ENCODE measurements around the gene MRPL28.
"Not testable (repeated sequence)": the region's sequence is repeated elsewhere in the genome, so short reads cannot be mapped to it uniquely, and the experiment has no call there.

The MRPL28 gene

GRCh38 chr16:389352-389751, 19.0 kb upstream of the MRPL28 start:
- DNase-seq (ENCODE audit: low read depth), result no peak

DNA sequence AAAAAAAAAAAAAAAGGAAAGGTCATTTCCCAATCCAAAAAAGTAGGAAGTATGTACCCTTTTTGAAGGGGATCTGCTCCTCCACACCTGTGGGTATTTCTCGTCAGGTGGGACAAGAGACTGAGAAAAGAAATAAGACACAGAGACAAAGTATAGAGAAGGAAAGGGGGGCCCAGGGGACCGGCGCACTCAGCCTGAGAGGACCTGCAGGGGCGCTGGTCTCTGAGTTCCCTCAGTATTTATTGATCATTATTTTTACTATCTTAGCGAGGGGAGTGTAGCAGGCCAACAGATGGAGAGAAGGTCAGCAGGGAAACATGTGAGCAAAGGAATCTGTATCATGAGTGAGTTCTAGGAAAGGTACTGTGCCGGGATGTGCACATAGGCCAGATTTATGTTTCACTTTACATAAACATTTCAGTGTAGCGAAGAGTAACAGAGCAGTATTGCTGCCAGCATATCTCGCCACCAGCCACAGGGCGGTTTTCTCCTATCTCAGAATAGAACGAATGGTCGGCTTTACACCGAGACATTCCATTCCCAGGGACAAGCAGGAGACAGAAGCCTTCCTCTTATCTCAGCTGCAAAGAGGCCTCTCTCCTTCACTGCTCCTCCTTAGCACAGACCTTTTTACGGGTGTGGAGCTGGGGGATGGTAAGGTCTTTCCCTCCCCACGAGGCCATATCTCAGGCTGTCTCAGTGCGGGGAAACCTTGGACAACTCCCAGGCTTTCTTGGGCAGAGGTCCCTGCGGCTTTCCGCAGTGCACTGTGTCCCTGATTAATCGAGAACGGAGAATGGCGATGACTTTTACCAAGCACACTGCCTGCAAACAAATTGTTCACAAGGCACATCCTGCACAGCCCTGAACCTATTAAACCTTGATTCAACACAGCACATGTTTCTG, 17.7 kb upstream of the MRPL28 start:
- DNase-seq (ENCODE audit: low read depth), result not testable (repeated sequence)

GRCh38 chr16:386641-387156, 16.4 kb upstream of the MRPL28 start:
- no peak for DNase-seq (ENCODE audit: low read depth)

DNA sequence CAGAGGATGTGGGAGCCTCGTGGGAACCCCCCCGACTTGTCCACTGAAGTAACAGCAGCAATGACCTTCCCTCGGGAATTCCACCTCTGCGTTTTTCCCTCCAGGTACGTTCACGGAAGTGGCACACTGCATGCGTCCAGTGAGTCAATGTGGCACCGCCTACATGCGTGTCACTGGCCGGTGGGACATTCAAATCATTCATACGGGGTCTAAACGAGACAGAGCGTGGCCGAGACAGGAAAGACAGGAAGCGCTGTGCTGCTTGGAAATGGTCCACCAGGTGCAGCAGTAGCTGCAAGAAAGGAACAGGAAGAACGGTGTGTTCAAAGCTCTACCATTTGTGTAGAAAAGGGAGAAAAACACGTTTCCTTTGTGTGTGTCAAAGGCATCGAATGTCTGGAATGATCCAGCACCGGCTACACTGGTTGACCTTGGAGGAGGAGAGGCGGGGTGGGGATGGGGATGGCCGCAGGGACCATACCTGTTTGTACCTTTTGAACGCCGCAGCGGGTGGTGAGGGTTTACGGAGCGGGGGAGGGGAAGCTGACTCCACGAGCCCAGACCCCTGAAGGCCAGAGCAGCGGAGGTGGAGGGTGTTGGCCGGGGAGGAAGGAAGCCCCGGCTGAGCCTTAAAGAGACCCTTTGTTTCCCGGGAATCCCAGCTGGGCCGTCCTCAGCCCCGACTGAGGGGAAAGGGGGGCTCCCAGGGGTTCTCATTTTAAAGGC, 13.2 kb upstream of the MRPL28 start:
- no peak for DNase-seq (ENCODE audit: low read depth)

GRCh38 chr16:381789-382717, 11.7 kb upstream of the MRPL28 start, which contains the start of gene PGAP6:
PGAP6 (minus strand) TSS chr16:381978; CDS start chr16:381821, 157 bp downstream.
- no peak for DNase-seq (ENCODE audit: low read depth)

GRCh38 chr16:381012-381788, 10.9 kb upstream of the MRPL28 start:
- DNase-seq (ENCODE audit: low read depth), result no peak

DNA sequence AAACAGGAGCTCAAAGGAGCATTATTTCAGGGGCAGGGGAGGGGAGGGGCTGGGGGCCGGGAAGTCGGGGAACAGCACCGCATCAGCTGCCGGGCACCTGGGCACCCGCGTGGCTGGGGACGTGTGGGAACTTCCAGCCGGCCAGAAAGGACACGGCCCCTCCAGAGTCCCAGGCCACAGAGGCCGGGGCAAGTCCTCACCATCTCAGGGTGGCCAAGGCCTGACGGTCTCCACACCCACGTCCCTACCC, 10.3 kb upstream of the MRPL28 start:
- no peak for DNase-seq (ENCODE audit: low read depth)

- DNase-seq (ENCODE audit: low read depth), result no peak
Measured at GRCh38 chr16:379961-380761, 9.8 kb upstream of the MRPL28 start.

- no peak for DNase-seq (ENCODE audit: low read depth)
Measured at GRCh38 chr16:379183-379960, 9.0 kb upstream of the MRPL28 start.

DNA sequence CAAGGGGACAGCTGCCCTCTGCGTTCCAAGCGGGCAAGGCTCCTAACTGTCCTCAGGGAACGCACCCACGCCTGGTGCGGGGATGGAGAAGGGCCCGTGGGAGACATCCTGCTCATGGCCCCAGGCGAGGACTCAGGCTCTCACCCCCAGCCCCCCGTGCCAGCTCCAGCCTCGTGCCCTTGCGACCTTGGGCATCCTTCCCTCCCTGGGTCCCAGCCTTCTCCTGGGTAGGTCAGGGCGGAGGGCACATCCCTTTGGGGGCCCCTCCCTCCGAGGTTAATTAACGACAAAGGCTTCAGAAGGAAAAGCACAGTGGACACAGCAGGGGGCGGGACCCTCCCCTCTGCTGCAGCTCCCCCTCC, 8.5 kb upstream of the MRPL28 start:
- DNase-seq (ENCODE audit: low read depth), result no peak

GRCh38 chr16:378113-378820, 7.9 kb upstream of the MRPL28 start:
- DNase-seq (ENCODE audit: low read depth), result not testable (repeated sequence)

DNA sequence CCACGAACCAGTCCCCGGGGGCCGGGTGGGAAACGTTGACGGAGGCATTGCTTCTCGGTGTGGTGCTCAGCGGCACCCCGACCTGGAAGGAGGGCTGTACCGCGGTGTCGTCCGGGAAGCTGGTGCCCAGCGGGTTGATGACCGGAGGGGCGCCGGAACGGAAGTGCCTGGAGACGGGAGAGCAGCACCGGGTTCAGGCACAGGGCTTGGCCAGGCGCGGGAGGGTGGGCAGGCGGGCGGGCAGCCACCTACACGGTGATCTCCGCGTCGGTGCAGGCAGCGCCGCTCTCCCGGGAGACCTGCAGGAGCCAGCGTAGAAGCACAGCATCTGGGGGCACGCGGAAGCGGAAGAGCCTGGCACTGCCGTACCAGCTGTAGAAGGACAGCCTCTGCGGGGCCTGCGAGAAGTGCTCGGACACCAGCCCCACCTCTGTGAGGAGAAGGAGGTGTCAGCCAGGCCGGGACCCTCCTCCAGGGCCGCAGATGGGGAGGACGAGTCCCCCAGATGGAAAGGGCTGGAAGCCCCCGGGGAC, 7.1 kb upstream of the MRPL28 start:
- no peak for DNase-seq (ENCODE audit: low read depth)

- DNase-seq (ENCODE audit: low read depth), result no peak
Measured at GRCh38 chr16:376817-377418, 6.6 kb upstream of the MRPL28 start.

DNA sequence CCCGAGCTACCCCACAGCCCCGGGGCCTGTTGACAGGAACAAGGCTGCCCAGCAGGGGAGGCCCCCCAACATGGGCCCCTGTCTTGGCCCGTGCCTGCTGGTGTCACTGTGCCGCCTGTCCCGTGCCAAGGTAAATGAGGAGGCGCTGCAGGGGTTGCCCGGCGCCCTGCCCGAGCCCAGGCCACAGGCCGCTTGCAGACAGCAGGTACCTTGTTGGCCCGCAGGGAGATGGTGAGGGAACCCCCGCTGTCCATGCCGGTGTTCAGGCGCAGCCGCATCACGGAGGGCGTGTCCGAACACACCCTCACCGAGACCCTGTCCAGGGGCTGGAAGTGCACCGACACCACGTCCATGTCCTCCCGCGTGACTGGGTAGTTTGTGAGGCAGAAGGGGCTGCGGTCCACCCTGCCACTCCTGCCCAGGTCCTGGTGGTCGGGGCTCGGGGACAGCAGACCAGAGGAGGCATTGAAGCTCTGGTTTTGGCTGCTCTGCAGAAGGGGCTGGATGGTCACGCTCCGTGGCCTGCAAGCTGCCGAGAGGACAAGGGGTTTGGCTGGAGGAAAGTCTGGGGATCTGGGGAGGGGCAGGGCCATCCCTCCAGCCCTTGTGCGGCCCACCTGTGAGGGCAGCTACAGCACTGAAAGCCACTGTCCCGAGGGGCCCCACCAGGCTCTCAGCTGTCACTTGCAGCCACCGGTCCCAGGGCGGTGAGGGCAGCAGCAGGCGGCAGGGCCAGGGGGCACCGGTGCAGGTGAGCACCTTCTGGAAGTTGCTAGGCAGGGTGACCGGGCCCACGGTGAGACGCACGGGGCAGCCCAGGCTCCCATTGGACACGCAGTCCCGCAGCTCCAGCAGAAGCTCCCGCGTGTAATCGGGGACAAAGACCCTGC, 5.8 kb upstream of the MRPL28 start:
- DNase-seq (ENCODE audit: low read depth), result no peak

- no peak for DNase-seq (ENCODE audit: low read depth)
Measured at GRCh38 chr16:375212-375611, 4.9 kb upstream of the MRPL28 start.

DNA sequence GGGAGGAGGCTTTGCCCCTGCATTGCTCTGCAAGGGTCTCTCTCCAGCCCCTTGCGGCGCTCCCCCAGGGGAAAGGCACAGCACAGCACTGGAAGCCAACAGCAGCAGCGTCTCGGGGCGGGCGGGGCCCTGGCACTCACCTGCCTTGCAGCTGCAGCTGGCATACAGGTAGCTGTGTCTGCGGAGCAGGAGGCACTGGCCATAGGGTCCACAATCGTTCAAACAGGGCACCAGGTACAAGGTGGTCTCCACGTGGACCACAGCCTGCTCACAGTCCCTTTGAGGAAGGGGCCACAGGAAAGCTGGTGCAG, 4.2 kb upstream of the MRPL28 start:
- no peak for DNase-seq (ENCODE audit: low read depth)

- DNase-seq (ENCODE audit: low read depth), result no peak
Measured at GRCh38 chr16:373848-374615, 3.7 kb upstream of the MRPL28 start.
